ENCODE results near the gene OR6S1. TPM values are rescaled to one million over a fixed set of nuclear protein-coding genes. Genes with fewer than 3 reads are reported as not detected.
"Not testable (repeated sequence)": the region's sequence is repeated elsewhere in the genome, so short reads cannot be mapped to it uniquely, and the experiment has no call there.

OR6S1 gene
- total RNA-seq, 1 donor: not detected

DNA sequence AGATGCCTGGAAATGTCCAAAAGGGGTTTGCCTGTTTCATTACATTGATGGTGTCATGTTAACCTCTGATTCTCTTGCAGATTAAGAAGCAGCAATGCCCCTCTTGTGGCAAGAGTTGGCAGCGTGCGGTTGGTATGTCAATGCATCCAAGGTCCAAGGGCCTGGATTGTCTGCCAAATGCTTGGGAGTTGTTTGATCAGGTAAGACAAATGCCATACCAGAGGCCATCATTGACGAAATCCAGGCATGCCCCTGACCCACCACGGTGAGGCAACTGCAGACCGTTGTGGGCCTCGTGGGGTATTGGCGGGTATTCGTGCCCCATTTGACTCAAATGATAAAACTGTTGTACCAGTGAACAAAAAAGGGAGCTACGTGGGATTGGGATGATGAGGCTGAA is 38.9 kb downstream of the OR6S1 start:
- TF ChIP-seq, protein P1, sequence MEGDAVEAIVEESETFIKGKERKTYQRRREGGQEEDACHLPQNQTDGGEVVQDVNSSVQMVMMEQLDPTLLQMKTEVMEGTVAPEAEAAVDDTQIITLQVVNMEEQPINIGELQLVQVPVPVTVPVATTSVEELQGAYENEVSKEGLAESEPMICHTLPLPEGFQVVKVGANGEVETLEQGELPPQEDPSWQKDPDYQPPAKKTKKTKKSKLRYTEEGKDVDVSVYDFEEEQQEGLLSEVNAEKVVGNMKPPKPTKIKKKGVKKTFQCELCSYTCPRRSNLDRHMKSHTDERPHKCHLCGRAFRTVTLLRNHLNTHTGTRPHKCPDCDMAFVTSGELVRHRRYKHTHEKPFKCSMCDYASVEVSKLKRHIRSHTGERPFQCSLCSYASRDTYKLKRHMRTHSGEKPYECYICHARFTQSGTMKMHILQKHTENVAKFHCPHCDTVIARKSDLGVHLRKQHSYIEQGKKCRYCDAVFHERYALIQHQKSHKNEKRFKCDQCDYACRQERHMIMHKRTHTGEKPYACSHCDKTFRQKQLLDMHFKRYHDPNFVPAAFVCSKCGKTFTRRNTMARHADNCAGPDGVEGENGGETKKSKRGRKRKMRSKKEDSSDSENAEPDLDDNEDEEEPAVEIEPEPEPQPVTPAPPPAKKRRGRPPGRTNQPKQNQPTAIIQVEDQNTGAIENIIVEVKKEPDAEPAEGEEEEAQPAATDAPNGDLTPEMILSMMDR (IDR thresholded peaks at IDR 0.05; ENCODE audit: insufficient read depth, low read depth, low read length): no peak
- DNase-seq (ENCODE audit: low read depth): no peak
- H3K4me3 ChIP-seq (ENCODE audit: low read depth, low read length): no peak overlapping the region

DNA sequence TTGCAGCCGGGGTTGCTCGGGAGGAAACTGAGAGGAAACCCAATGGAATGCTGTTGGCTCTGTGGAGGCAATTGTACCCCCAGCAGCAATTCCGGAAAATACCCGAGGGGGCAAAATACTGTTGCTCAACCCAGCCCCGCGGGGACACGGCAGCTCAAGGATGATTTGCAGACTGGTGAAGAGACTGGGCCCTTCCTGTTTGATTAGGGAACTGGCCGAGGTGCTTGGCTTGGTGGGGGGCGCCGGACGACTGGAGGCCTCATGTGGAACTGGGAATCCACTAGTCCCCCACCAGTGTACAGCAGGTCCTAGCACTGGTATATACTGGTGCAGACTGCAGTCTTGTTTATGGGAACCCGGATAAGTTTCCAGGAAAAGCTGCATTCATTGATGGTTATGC is 40.0 kb downstream of the OR6S1 start:
- TF ChIP-seq, protein P1 (IDR thresholded peaks at IDR 0.05; ENCODE audit: insufficient read depth, low read depth, low read length): no peak
- no peak overlapping the region for H3K4me3 ChIP-seq (ENCODE audit: low read depth, low read length)
- DNase-seq (ENCODE audit: low read depth): no peak

DNA sequence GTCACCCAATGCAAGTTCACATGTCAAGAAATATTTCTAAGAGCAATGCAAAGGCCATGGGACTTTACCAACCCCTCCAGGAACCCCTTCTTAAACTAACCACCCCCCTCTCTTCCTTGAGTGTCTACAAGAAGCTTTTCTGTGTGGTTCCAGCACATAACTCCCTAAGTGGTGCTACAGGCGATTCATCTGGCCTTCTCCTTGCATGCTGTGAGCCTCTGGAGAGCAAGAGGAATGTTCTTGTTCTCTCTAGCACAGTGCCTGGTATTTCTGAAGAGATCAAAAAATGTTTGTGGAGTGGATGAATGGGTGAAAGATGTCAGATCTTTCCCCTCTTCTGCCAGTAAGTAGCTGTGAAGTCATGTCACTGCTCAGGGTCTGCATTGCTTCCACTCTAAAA is 44.4 kb downstream of the OR6S1 start:
- no peak for DNase-seq (ENCODE audit: low read depth)
- H3K4me3 ChIP-seq (ENCODE audit: low read depth, low read length): no peak overlapping the region
- TF ChIP-seq, protein P1 (IDR thresholded peaks at IDR 0.05; ENCODE audit: insufficient read depth, low read depth, low read length): no peak

DNA sequence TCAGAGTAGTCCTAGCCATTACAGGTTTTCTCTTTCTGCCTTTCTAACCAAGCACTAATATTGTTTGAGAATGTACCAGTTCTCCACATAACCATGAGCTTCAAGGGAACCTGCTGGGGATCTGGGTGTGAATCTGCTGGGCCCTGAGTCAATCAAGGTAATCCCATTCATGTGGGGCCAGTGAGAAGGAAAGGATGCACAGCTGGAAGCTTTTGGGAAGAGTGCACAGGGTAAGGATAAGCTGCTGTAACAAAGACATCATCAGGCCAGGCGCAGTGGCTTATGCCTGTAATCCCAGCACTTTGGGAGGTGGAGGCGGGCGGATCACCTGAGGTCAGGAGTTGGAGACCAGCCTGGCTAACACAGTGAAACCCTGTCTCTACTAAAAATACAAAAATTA is 45.8 kb downstream of the OR6S1 start:
- not testable (repeated sequence) for H3K4me3 ChIP-seq (ENCODE audit: low read depth, low read length)

DNA sequence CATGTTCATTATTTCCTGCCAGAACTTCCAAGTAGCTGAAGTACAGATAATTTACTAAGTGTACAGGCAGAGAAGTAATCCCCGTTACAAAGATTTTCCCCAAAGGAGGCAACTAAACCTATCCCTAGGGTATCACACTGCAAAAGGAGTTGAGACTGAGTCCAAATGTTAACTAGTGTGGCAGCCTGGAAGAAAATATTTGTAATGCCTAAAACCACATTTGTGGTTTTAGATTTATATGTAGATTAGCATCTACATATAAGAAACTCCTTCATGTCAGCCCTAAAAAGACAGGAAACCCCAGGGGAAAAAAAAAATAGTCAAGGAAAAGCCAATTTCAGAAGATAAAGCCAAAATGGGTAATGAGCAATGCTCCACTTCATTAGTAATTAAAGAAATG is 48.9 kb downstream of the OR6S1 start:
- DNase-seq (ENCODE audit: low read depth): no peak
- TF ChIP-seq, protein P1 (IDR thresholded peaks at IDR 0.05; ENCODE audit: insufficient read depth, low read depth, low read length): no peak
- no peak overlapping the region for H3K4me3 ChIP-seq (ENCODE audit: low read depth, low read length)

More for the DNA sequence above, 45.8 kb downstream of the OR6S1 start:
- DNase-seq (ENCODE audit: low read depth): not testable (repeated sequence)

DNA sequence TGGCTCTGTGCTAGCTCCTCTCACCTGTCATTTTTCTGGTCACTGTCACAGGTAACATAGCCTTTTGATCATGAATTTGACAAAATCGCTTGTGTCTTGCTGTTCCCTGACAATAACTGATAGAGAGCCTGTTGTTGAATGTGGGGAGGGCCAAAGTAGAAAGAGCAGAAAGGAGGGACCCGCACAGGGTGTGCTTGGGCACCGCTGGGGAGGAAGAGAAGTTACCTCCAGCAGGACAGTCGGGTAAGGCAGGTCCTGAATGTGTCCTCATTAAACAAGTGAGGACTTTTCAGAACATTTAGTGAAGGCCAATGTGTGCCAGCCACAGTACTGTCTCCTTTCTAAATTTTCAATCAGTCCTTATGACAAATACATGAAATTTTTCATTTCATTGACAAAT is 50.3 kb downstream of the OR6S1 start, which contains the start of gene RNASE12:
Gene RNASE12, minus strand, starts transcription at position 142 of the 400 bp plus-strand sequence. CDS start 653 bp downstream, outside the sequence.
- DNase-seq (ENCODE audit: low read depth): no peak
- no peak within 1 kb of the TSS for H3K4me3 ChIP-seq (ENCODE audit: low read depth, low read length)
- TF ChIP-seq, protein P1 (IDR thresholded peaks at IDR 0.05; ENCODE audit: insufficient read depth, low read depth, low read length): no peak

Small RNAs within 50 kb of the gene (small RNA-seq; reads per million reads assigned to genes)
- gene RF00019: not detected

Other genes with a start within 250 kb of the OR6S1 start
- gene TEP1, start 228.2 kb downstream of the OR6S1 start, total RNA-seq: 17.7 and 22.0 TPM in 2 replicates
- gene KLHL33, start 205.5 kb downstream of the OR6S1 start, total RNA-seq: under 0.01 and 0.43 TPM in 2 replicates
- gene OSGEP, start 186.9 kb downstream of the OR6S1 start, total RNA-seq: 36.3 and 41.2 TPM in 2 replicates
- 29.0 and 34.1 TPM in 2 replicates for gene APEX1, start 186.5 kb downstream of the OR6S1 start, total RNA-seq
- 20.7 and 35.4 TPM in 2 replicates for gene PIP4P1, start 180.3 kb downstream of the OR6S1 start, total RNA-seq
- 22.2 and 32.4 TPM in 2 replicates for gene PNP, start 172.3 kb downstream of the OR6S1 start, total RNA-seq
- gene RNASE10, start 136.2 kb downstream of the OR6S1 start, total RNA-seq: not detected in 2 replicates
- gene RNASE9, start 80.6 kb downstream of the OR6S1 start, total RNA-seq: not detected in 2 replicates
- not detected in 2 replicates for gene RNASE11, start 53.7 kb downstream of the OR6S1 start, total RNA-seq
- gene RNASE12, start 50.3 kb downstream of the OR6S1 start, total RNA-seq: not detected in 2 replicates
- 6.9 and 7.4 TPM in 2 replicates for gene RNASE4, start 42.9 kb upstream of the OR6S1 start, total RNA-seq
- gene ANG, start 47.1 kb upstream of the OR6S1 start, total RNA-seq: 1.7 and 4.5 TPM in 2 replicates
- gene EDDM3A, start 104.2 kb upstream of the OR6S1 start, total RNA-seq: not detected in 2 replicates
- not detected in 2 replicates for gene EDDM3B, start 126.7 kb upstream of the OR6S1 start, total RNA-seq
- not detected in 2 replicates for gene RNASE6, start 139.6 kb upstream of the OR6S1 start, total RNA-seq
- gene RNASE1, start 161.2 kb upstream of the OR6S1 start, total RNA-seq: not detected in 2 replicates
- gene RNASE3, start 249.7 kb upstream of the OR6S1 start, total RNA-seq: not detected in 2 replicates

Measured in fibroblast of villous mesenchyme (primary cell).